Activated CD4-positive, alpha-beta T cell treated with anti-CD3 and anti-CD28 coated beads, Interleukin-2, amount 50 U/mL, for 1 hour (primary cell): ENCODE measurements around the gene OR5M11.
"Not testable (repeated sequence)": the region's sequence is repeated elsewhere in the genome, so short reads cannot be mapped to it uniquely, and the experiment has no call there.

ENCODE experiments used
- DNase-seq: peaks from one replicate; pipeline ENCODE4 v3.0.0-alpha.2; 2020

OR5M11 gene

DNA sequence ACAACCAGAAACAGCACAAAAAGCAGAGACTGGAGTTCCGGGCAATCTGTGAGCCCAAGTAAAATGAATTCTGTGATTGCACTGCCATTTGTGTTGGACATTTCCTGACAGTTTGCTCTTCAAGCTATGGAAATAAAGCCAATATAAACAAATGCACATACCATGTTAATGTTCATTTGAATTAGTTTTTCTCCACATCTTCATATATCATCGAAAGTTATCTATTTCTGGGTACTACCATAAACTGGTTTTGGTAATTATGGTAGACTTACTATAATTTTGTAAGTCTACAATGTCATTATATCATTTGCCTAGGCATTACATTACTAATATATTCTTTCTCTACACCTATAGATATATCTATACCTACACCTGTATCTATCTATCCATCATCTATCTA lies at the start of gene OR5M11:
Gene OR5M11, minus strand, starts transcription at position 101 of the 400 bp plus-strand sequence. Its CDS starts 0 bp downstream, at position 101.
- DNase-seq: no peak

DNA sequence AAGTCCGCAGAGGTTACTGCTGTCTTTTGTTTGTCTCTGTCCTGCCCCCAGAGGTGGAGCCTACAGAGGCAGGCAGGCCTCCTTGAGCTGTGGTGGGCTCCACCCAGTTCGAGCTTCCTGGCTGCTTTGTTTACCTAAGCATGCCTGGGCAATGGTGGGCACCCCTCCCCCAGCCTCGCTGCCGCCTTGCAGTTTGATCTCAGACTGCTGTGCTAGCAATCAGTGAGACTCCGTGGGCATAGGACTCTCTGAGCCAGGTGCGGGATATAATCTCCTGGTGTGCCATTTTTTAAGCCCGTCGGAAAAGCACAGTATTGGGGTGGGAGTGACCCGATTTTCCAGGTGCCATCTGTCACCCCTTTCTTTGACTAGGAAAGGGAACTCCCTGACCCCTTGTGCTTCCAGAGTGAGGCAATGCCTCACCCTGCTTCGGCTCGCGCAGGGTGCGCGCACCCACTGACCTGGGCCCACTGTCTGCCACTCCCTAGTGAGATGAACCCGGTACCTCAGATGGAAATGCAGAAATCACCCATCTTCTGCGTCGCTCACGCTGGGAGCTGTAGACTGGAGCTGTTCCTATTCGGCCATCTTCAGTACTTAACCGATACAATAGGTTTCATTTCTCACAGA lies 49.1 kb upstream of the OR5M11 start:
- not testable (repeated sequence) for DNase-seq

DNA sequence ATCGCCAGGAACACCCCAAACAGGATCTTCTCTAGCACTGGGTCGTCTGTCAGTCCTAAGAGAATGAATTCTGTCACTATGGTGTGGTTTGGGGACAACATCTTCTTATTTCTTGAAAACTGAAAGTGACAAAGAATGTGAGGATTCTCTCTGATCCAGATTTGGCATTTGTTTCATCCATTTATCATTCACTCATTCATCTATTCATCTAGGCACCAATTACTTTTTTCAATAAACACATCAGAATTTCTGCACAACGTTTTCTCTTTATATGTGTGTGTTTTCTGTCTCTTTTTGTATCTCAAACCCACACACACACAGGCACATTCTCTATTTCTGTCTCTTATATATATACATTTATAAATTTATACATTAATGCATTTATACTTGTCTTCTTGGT lies 34.6 kb upstream of the OR5M11 start, which contains the start of gene OR5M10:
Gene OR5M10, minus strand, starts transcription at position 101 of the 400 bp plus-strand sequence. Its CDS starts 0 bp downstream, at position 101.
- no peak for DNase-seq

DNA sequence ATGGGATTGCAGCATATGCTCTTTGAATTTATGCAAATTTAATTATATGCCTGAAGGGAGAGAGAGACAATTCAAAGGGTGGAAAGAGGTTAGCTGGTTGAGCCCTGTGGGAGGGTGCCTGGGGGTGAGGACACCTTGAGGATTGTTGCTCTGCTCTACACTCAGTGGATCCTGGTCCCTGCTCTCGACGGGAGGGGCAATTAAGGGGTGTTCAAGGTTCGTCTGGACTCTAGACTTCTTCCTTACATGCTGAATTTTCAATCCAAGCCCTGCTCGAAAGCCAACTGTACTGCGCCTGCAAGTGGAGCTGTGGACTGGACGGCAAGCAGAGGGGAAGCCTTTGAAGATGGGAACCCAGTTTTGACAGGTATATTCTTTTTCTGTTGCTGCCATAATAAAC lies 15.5 kb upstream of the OR5M11 start:
- DNase-seq: no peak

DNA sequence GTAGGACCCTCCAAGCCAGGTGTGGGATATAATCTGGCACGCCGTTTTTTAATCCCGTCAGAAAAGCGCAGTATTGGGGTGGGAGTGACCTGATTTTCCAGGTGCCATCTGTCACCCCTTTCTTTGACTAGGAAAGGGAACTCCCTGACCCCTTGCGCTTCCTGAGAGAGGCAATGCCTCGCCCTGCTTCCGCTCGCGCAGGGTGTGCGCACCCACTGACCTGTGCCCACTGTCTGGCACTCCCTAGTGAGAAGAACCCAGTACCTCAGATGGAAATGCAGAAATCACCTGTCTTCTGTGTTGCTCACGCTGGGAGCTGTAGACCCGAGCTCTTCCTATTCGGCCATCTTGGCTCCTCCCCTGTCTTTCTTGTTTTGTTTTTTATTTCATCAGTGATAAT lies 11.6 kb upstream of the OR5M11 start:
- not testable (repeated sequence) for DNase-seq

DNA sequence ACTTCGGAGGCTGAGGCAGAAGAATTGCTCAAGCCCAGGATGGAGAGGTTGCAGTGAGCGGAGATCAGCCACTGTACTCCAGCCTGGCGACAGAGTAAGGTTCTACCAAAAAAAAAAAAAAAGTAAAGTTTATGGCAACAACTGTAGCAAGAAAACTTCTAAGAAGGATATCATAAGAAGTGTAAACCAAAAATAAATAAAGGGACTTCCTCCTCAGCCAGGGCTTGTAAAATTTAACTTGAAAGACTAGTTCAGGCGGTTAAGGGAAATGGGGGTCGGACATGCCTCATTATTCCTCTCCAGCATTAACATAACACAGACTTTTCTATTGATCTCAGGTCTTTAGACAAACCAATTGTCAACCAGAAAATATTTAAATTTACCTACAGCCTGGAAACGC lies 2.5 kb upstream of the OR5M11 start:
- DNase-seq: no peak

DNA sequence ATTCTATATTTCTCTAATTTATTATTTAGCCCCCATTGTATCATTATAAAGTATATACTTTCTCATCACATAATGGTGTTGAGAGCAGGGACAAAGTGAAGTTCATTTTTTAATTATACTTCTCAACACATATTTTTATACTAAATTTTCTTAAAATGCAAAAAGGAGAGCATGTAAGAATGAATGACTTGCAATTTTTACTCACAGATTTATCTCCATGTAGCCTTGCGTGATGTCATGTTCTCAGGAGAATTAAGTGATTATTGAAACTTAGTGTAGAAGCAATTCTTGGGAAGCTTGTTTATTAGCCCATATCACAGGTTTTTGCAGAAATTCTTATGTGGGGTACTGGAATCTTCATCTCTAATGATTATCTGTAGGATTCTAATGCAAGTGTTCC lies 682 bp upstream of the OR5M11 start:
- DNase-seq: no peak

DNA sequence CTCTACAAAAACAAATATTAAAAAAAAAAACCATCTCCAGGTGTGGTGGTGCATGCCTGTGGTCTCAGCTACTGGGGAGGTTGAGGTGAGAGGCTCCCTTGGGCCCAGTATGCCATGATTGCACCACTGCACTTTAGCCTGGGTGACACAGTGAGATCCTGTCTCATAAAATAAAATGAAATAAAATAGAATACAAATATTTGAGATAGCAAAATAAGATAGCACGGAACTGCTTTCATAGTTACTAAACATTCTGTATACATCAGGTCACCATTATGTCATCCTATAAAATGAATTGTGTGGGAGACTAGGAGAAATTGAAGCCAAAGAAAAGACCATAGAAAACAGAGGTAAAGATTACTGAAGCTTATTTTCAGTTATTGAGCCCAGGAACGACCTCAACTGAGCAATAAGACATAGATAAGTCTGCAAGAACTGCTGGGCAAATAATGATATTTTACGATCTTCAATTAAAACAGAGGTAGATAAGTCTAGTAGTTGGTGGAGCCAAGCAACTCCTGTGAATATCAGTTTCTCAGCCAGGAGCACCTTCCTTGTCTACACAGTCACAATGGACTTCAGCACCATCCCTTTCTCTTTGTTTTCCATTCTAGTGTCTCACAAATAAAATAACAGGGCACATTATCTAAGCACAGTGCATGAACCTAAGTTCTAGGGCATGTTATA lies 9.9 kb downstream of the OR5M11 start:
- no peak for DNase-seq

DNA sequence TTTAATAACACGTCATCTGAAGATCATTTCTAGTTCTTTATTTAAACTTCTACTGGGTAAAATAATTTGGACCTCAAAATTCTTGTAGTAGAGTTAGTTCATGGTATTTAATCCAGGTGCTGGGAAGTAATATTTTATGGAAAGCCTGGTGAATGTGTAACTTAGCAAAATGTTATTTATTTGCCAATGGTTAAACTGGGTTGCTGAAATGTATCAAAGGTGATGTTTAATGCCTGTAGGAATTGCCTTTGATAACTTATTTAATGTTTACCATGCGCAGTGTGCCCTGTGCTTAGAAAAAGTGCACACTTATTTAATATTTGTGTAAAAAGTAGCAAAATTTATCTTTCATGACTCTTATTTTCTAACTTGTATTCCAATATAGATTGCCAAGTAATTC lies 11.2 kb downstream of the OR5M11 start:
- no peak for DNase-seq

DNA sequence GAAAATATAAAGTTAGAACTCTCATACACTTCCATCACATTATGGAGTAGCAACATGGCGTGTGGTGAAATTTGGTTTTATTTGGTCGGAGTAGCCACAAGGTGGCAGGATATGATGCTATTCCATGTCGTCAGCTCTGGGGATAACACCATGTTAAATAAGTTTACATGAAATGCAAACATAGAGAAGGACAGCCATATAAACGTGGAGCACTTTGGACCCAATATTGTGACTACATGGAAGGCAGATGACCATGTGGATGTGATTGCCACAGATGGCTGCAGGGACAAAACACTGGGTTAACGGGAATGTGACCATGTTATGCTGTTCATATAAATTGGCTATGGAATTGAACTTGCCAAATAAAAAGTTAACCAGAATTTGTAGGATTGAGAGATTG lies 21.0 kb downstream of the OR5M11 start:
- DNase-seq: no peak

DNA sequence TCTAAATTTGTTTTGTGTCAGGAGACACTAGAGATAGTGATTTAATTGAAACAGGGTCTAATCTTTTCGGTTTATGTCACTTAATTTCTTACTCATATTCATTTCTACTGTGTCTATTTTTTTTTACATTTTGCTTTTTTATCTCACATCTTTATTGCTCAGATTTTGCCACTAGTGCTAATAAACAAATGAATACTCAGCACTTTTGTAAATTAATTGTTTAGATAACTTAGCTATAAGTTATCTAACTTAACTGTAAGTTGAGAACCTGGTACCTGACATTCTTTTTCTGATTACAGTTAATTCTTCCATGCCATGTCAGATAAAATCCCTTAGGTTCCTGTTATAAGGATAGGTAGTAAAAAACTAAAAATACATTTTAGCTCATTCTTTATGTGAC lies 29.8 kb downstream of the OR5M11 start:
- no peak for DNase-seq

DNA sequence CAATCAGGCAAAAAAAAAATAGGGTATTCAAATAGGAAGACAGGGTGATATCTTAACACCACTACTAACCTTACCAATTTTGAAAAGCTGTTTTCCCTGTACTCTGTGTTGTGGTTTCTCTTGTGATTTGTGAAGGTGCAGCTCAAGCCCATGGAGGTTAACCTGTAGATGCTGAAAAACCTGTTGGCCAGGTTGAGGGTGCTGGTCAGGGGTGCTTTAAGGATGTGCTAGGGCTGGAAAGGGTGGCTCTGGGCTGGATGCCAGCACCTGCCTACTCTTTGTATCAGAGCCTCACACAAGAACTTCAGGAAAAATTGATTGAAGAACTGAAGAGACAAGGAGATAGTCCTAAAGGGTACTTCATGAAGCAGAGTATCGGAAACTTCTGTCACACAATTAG lies 33.6 kb downstream of the OR5M11 start:
- no peak for DNase-seq

DNA sequence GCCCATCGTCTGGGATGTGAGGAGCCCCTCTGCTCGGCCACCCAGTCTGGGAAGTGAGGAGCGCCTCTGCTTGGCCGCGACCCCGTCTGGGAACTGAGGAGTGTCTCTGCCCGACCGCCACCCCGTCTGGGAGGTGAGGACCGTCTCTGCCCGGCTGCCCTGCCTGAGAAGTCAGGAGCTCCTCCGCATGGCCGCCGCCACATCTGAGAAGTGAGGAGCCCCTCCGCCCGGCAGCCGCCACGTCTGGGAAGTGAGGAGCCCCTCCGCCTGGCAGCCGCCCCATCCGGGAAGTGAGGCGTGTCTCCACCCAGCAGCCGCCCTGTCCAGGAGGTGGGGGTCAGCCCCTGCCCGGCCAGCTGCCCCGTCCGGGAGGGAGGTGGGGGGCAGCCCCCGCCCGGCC lies 46.0 kb downstream of the OR5M11 start:
- DNase-seq: no peak

DNA sequence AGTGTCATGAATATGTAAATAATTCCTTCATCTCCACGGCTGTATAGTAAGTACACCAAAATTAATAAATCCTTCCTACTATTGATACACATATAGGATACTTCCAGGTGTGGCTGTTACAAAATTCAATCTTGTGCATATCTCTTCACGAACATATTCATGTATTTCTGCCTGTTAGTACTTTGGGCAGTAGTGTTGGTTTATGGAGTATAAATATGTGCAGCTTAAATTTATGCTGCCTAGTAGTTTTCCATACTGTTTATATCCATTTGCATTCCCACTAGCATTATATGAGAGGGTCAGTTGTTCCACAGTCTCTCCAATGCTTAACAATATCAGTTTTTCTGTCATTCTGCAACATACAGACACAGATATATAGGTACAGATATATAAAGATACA lies 47.9 kb downstream of the OR5M11 start:
- DNase-seq: no peak
